ENCODE results near the gene HLA-DQA1. TPM values are rescaled to one million over a fixed set of nuclear protein-coding genes. Genes with fewer than 3 reads are reported as not detected.

The HLA-DQA1 gene
- total RNA-seq, 2 experiments from 2014 or later = 5.9 to 6.9 TPM

DNA sequence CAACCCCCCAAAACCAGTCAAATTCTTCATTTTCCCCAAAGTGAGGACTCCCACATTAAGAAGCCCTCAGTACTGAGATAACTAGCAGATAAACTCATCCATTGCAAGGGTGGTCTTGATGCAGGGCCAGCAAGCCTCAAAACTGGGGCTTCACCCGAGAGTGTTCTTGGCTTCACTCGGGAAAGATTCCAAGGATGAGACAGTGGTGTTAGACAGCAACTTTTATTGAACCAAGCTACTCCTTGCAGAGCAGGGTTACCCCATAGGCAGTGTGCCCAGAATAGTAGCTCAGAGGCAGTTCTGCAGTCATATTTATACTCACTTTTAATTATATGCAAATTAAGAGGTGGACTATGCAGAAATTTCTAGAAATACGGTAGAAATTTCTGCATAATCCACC is 15.8 kb upstream of the HLA-DQA1 start:
- DNase-seq (no peak), ATAC-seq (ENCODE audit: poor library complexity) (no peak)
- POLR2A ChIA-PET = interaction anchor here (0.8 to 1.0 kb wide), 2 partner anchors 11 to 351 kb away, joined by 3 read pairs; no protein-coding TSS in a partner anchor
- CTCF ChIA-PET = interaction anchor here (2.2 kb wide), 1 partner anchor 71 kb away, joined by 14 read pairs; no protein-coding TSS in a partner anchor
- Histone ChIP-seq H3K4me1 (ENCODE audit: insufficient read depth, low read length) (peaks cover 23% of the 10 kb centered on the region), H3K27me3 (ENCODE audit: control insufficient read depth in 1 of 2, insufficient read depth in 2 of 2, low read length in 2 of 2) (no peaks in the 10 kb centered on the region), H3K9me3 (ENCODE audit: control insufficient read depth in 1 of 2, insufficient read depth in 1 of 2, low read length in 2 of 2) (peaks cover 0 to 8% of the 10 kb centered on the region in 2 experiments), H3K27ac (ENCODE audit: low read depth in 1 of 2, low read length in 2 of 2) (no peak overlapping the region), H3K36me3 (ENCODE audit: insufficient read depth, low read length) (no peaks in the 10 kb centered on the region), H3K4me3 (ENCODE audit: low read length) (no peak overlapping the region)
- H3K4me3 Mint-ChIP-seq = no peak overlapping the region
- H3K27ac Mint-ChIP-seq = peak overlapping the region; percentile 91
- no peaks in the 10 kb centered on the region for H3K9me3 Mint-ChIP-seq
- H3K36me3 Mint-ChIP-seq (ENCODE audit: low read depth) = no peaks in the 10 kb centered on the region
- H3K27me3 Mint-ChIP-seq = no peaks in the 10 kb centered on the region
- peaks cover 46% of the 10 kb centered on the region for H3K4me1 Mint-ChIP-seq (ENCODE audit: low read depth)
- intact Hi-C loops (cut with DNase I, micrococcal nuclease) = loop anchor here (5.0 kb wide), 2 partner anchors 204 to 246 kb away; no protein-coding TSS in a partner anchor
- TF ChIP-seq, protein P1, sequence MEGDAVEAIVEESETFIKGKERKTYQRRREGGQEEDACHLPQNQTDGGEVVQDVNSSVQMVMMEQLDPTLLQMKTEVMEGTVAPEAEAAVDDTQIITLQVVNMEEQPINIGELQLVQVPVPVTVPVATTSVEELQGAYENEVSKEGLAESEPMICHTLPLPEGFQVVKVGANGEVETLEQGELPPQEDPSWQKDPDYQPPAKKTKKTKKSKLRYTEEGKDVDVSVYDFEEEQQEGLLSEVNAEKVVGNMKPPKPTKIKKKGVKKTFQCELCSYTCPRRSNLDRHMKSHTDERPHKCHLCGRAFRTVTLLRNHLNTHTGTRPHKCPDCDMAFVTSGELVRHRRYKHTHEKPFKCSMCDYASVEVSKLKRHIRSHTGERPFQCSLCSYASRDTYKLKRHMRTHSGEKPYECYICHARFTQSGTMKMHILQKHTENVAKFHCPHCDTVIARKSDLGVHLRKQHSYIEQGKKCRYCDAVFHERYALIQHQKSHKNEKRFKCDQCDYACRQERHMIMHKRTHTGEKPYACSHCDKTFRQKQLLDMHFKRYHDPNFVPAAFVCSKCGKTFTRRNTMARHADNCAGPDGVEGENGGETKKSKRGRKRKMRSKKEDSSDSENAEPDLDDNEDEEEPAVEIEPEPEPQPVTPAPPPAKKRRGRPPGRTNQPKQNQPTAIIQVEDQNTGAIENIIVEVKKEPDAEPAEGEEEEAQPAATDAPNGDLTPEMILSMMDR (IDR thresholded peaks at IDR 0.05) = no peak

DNA sequence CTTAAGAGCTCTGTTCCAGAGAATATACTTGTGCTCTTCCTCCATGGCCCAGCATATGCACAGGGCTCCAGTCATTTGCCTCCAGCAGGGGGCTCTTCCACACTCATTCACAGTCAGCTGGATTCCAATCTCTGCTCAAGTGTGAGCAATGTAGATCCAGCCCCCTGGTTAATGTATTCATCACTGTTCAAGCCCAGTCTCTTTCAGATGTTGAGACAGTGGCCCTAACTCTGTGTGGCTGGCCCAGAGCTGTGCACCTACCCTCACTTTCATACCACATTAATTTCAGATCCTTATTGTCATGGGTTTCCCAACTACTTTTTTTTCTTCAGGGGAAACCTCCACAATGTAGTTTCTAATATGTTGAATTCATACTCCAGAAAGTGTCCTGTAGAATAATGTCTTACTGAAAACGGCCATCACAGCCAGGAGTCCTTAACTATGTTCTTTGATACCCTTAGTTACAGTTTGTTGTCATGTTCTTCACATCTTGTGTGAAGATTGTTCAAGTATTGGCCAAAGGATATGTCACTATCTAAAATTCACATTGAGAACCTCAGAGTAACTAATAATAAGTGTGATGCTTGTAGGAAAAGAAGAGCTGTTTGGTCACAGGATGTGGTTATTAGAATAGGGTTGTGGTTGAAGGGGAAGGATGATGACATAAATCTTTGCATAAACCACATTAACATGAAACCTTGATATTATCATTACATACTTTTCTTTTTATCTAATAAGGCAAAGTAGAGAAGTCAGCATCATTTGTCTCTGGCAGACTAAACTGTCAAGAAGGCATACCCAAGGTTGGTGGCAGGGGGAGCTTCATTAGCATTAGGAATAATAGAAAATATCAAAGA is 14.4 kb upstream of the HLA-DQA1 start:
- H3K36me3 Mint-ChIP-seq (ENCODE audit: low read depth) = no peaks in the 10 kb centered on the region
- Histone ChIP-seq H3K4me1 (ENCODE audit: insufficient read depth, low read length) (peaks cover 23% of the 10 kb centered on the region), H3K27ac (ENCODE audit: low read depth in 1 of 2, low read length in 2 of 2) (peak overlapping the region; percentile 49 to 73), H3K36me3 (ENCODE audit: insufficient read depth, low read length) (no peaks in the 10 kb centered on the region), H3K9me3 (ENCODE audit: control insufficient read depth in 1 of 2, insufficient read depth in 1 of 2, low read length in 2 of 2) (peaks cover 0 to 6% of the 10 kb centered on the region in 2 experiments), H3K4me3 (ENCODE audit: low read length) (no peak overlapping the region), H3K27me3 (ENCODE audit: control insufficient read depth in 1 of 2, insufficient read depth in 2 of 2, low read length in 2 of 2) (no peaks in the 10 kb centered on the region)
- H3K4me1 Mint-ChIP-seq (ENCODE audit: low read depth) = peaks cover 57% of the 10 kb centered on the region
- H3K4me3 Mint-ChIP-seq = peak overlapping the region; percentile 13
- TF ChIP-seq, protein P1 (IDR thresholded peaks at IDR 0.05) = peak; percentile 45
- POLR2A ChIA-PET = interaction anchor here (0.6 to 2.3 kb wide), 11 partner anchors 10 to 1082 kb away, joined by 3 to 10 read pairs (median 4); partner anchors contain the start of gene HLA-DQB1
- intact Hi-C loops (cut with DNase I, micrococcal nuclease) = loop anchor here (1.0 to 5.0 kb wide), 7 partner anchors 44 to 245 kb away; partner anchors contain the start of gene HLA-DQB1 (in 2 of the 2)
- ATAC-seq (ENCODE audit: poor library complexity) (peak; percentile 77), DNase-seq (peak in 11 of 14 experiments; percentile 8 to 94 (median 24))
- CTCF ChIA-PET = interaction anchor here (0.7 to 2.2 kb wide), 7 partner anchors 9 to 78 kb away, joined by 3 to 14 read pairs (median 4); partner anchors contain the start of gene HLA-DQB1
- H3K9me3 Mint-ChIP-seq = no peaks in the 10 kb centered on the region
- H3K27me3 Mint-ChIP-seq = no peaks in the 10 kb centered on the region
- H3K27ac Mint-ChIP-seq = peak overlapping the region; percentile 91

DNA sequence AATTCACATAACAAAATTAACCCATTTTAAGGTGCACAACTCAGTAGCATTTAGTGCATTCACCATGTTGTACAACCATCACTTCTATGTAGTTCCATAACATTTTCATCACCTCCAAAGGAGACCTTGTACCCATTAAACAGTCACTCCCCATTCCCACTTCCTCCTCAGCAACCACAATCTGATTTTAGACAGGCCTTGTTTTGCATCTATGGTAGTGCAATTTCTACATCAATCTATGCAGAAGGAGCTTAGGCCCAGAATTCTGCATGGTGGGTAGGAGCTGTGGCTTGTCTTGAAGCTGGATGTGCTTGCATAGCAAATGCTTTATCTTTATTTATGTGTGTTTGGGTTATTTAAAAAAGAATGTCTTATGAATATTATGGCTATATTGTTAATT is 13.5 kb upstream of the HLA-DQA1 start:
- CTCF ChIA-PET = interaction anchor here (1.2 to 2.2 kb wide), 3 partner anchors 14 to 68 kb away, joined by 3 to 14 read pairs (median 5); no protein-coding TSS in a partner anchor
- ATAC-seq (ENCODE audit: poor library complexity) (no peak), DNase-seq (peak in 4 of 14 experiments; percentile 9 to 54 (median 23))
- intact Hi-C loops (cut with DNase I, micrococcal nuclease) = loop anchor here (2.0 to 5.0 kb wide), 6 partner anchors 43 to 244 kb away; partner anchors contain the start of gene HLA-DQB1 (in 2 of the 2)
- peak overlapping the region; percentile 91 for H3K27ac Mint-ChIP-seq
- Histone ChIP-seq H3K27ac (ENCODE audit: low read depth in 1 of 2, low read length in 2 of 2) (peak overlapping the region in 1 of 2 donors; percentile 73), H3K27me3 (ENCODE audit: control insufficient read depth in 1 of 2, insufficient read depth in 2 of 2, low read length in 2 of 2) (no peaks in the 10 kb centered on the region), H3K9me3 (ENCODE audit: control insufficient read depth in 1 of 2, insufficient read depth in 1 of 2, low read length in 2 of 2) (peaks cover 0 to under 1% of the 10 kb centered on the region in 2 experiments), H3K4me3 (ENCODE audit: low read length) (no peak overlapping the region), H3K4me1 (ENCODE audit: insufficient read depth, low read length) (peaks cover 23% of the 10 kb centered on the region), H3K36me3 (ENCODE audit: insufficient read depth, low read length) (no peaks in the 10 kb centered on the region)
- H3K27me3 Mint-ChIP-seq = no peaks in the 10 kb centered on the region
- TF ChIP-seq, protein P1 (IDR thresholded peaks at IDR 0.05) = no peak
- H3K4me3 Mint-ChIP-seq = peak overlapping the region; percentile 8
- no peaks in the 10 kb centered on the region for H3K36me3 Mint-ChIP-seq (ENCODE audit: low read depth)
- H3K4me1 Mint-ChIP-seq (ENCODE audit: low read depth) = peaks cover 62% of the 10 kb centered on the region
- H3K9me3 Mint-ChIP-seq = no peaks in the 10 kb centered on the region
- POLR2A ChIA-PET = interaction anchor here (0.6 to 2.3 kb wide), 6 partner anchors 9 to 348 kb away, joined by 3 to 10 read pairs (median 6); partner anchors contain the start of gene HLA-DQB1

Measured in CD4-positive, alpha-beta T cell (primary cell).